ENCODE measurements around the gene SLIT3.

The SLIT3 gene

DNA sequence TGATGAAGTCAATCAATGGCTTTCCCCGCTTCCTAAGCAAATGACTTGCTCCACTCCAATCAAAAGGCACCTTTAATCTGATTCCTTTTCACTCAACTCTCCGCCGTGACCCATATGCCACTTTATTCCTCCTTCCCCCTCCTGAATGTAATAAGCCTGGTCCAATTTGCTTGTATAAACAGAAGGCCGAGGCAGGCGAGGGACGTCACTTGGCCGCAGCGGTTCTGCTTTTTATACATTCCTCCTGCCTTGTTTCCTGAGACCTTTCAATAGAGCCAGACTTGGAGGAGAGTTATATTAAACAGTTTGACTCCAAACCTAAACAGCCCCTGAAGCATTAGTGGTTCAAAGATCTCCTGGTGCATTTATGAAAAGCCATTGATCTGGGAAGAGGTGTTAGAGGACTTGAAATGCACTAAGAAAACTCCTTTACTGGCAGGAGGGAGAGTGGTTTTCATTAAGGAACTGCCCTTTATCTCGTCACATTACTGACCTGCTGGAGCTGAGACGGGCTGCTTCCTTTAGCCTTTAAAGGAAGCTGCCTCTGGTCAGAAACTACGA is 273.4 kb downstream of the SLIT3 start:
- H3K36me3 Mint-ChIP-seq, result no peaks in the 10 kb centered on the region

DNA sequence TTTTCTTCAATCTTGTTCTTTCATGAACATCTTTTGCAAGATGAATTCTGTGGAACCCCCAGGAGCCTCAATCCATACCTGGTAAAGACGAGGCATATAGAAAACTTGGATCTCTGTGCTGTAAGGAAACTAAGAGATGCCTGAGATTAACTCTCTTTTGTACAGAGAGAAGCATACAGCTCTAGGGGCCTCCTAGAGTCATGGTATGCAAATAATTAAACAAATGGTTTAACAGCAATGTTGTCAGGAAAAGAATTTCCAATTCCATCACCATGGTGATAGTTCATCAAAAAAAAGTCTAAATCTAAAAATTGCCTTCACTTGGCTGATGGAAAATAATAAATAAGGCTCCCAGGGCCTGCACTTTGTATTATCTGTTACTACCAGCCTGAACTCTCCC is 275.4 kb downstream of the SLIT3 start:
- Mint-ChIP-seq H3K27ac (no peak overlapping the region), H3K4me1 (no peaks in the 10 kb centered on the region), H3K4me3 (no peak overlapping the region), H3K9me3 (no peaks in the 10 kb centered on the region), H3K36me3 (no peaks in the 10 kb centered on the region), H3K27me3 (peaks cover 8% of the 10 kb centered on the region)
- CTCF ChIA-PET, result no interaction called here
- DNase-seq, result no peak

More for the DNA sequence above, 273.4 kb downstream of the SLIT3 start:
- CTCF ChIA-PET, result no interaction called here
- H3K4me1 Mint-ChIP-seq, result no peaks in the 10 kb centered on the region
- no peak overlapping the region for H3K27ac Mint-ChIP-seq
- H3K4me3 Mint-ChIP-seq, result no peak overlapping the region
- no peak for DNase-seq
- H3K27me3 Mint-ChIP-seq, result peaks cover 8% of the 10 kb centered on the region
- no peaks in the 10 kb centered on the region for H3K9me3 Mint-ChIP-seq

DNA sequence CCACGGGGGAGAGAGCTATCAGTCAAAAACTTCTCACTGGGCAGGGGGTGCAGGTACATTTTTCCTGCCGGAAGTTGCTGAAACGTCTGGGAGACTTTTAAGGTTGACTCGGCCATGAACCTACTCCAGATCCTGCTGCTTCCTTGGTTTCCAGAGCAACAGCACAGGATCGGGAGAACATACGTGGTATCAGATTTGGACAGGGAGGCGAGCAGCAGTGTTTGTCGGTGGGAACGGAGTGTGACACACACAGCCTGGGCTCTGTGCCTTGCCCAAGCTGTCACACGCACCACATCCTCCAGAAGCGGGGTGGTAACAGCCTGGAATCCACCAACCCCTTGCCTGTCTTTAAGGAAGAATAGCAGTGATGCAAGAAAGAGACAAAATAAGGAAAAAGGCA is 276.5 kb downstream of the SLIT3 start:
- H3K4me1 Mint-ChIP-seq, result no peaks in the 10 kb centered on the region
- CTCF ChIA-PET, result no interaction called here

GRCh38 chr5:169022718-169023117 is 278.2 kb downstream of the SLIT3 start:
- Mint-ChIP-seq H3K27me3 (peaks cover 12% of the 10 kb centered on the region), H3K9me3 (no peaks in the 10 kb centered on the region), H3K27ac (no peak overlapping the region), H3K4me1 (no peaks in the 10 kb centered on the region), H3K36me3 (no peaks in the 10 kb centered on the region), H3K4me3 (no peak overlapping the region)
- CTCF ChIA-PET, result no interaction called here
- DNase-seq, result no peak

More for the DNA sequence above, 276.5 kb downstream of the SLIT3 start:
- no peaks in the 10 kb centered on the region for H3K36me3 Mint-ChIP-seq
- DNase-seq, result no peak
- H3K27me3 Mint-ChIP-seq, result peaks cover 8% of the 10 kb centered on the region
- H3K27ac Mint-ChIP-seq, result no peak overlapping the region
- no peaks in the 10 kb centered on the region for H3K9me3 Mint-ChIP-seq
- no peak overlapping the region for H3K4me3 Mint-ChIP-seq

- Mint-ChIP-seq H3K27me3 (peaks cover 9% of the 10 kb centered on the region), H3K9me3 (no peaks in the 10 kb centered on the region), H3K4me3 (no peak overlapping the region), H3K27ac (no peak overlapping the region), H3K4me1 (no peaks in the 10 kb centered on the region), H3K36me3 (no peaks in the 10 kb centered on the region)
- DNase-seq, result no peak
- CTCF ChIA-PET, result no interaction called here
These were observed 280.8 kb downstream of the SLIT3 start for GRCh38 chr5:169020102-169020501.

DNA sequence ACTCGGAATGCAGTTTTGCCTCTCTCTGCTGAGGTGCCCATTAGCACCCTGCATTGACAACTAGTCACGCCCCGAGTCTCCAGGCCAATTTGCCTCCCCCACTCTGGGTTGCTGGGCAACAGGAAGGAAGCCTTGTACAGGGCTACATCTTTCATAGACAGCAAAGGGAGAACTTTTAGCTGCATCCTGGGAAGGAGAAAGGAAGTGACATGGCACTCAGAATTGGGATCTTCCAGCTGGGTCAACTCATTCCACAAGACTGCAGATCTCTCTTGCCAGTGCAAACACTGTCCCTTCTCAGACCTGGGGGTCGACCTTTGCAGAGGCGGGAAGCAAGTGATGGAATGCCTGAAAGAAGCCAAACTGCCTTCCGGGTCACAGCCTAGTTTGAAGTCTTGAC is 282.0 kb downstream of the SLIT3 start:
- H3K27me3 Mint-ChIP-seq, result peaks cover 4% of the 10 kb centered on the region
- H3K4me3 Mint-ChIP-seq, result no peak overlapping the region
- DNase-seq, result no peak
- no peaks in the 10 kb centered on the region for H3K9me3 Mint-ChIP-seq
- H3K27ac Mint-ChIP-seq, result no peak overlapping the region
- H3K36me3 Mint-ChIP-seq, result no peaks in the 10 kb centered on the region
- CTCF ChIA-PET, result no interaction called here
- no peaks in the 10 kb centered on the region for H3K4me1 Mint-ChIP-seq

- H3K27me3 Mint-ChIP-seq, result peaks cover 4% of the 10 kb centered on the region
- H3K27ac Mint-ChIP-seq, result no peak overlapping the region
- no peak overlapping the region for H3K4me3 Mint-ChIP-seq
- no peak for DNase-seq
- H3K4me1 Mint-ChIP-seq, result no peaks in the 10 kb centered on the region
- CTCF ChIA-PET, result no interaction called here
- no peaks in the 10 kb centered on the region for H3K9me3 Mint-ChIP-seq
- H3K36me3 Mint-ChIP-seq, result no peaks in the 10 kb centered on the region
These were observed 284.9 kb downstream of the SLIT3 start for GRCh38 chr5:169015991-169016390.

- Mint-ChIP-seq H3K27ac (no peak overlapping the region), H3K4me1 (no peaks in the 10 kb centered on the region), H3K27me3 (peaks cover 8% of the 10 kb centered on the region), H3K4me3 (no peak overlapping the region), H3K9me3 (no peaks in the 10 kb centered on the region), H3K36me3 (no peaks in the 10 kb centered on the region)
- DNase-seq, result no peak
- CTCF ChIA-PET, result no interaction called here
These were observed 287.1 kb downstream of the SLIT3 start for GRCh38 chr5:169013846-169014245.

GRCh38 chr5:169013208-169013728 is 287.7 kb downstream of the SLIT3 start:
- Mint-ChIP-seq H3K27me3 (peaks cover 5% of the 10 kb centered on the region), H3K27ac (no peak overlapping the region), H3K4me1 (no peaks in the 10 kb centered on the region), H3K36me3 (no peaks in the 10 kb centered on the region), H3K9me3 (no peaks in the 10 kb centered on the region), H3K4me3 (no peak overlapping the region)
- DNase-seq, result no peak
- CTCF ChIA-PET, result no interaction called here

DNA sequence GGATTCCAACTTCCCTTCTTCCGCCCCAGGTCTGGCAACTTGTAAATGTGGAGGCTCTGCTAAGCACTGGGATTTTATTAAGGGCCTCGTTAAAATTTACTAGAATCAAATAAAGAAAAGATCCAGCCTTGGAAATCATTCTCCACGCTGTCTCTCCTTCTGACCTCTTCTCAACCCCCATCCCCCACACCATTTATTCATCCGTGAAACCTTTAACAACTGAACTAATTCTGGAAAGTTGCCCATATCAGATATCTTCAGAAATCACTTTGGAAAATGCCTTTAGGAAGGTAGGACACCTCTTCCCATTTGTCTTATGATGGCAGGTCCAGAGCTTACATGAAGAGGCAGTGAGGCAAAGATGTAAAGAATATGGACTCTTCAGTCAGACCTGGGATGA is 288.5 kb downstream of the SLIT3 start:
- Mint-ChIP-seq H3K4me1 (no peaks in the 10 kb centered on the region), H3K9me3 (no peaks in the 10 kb centered on the region), H3K36me3 (no peaks in the 10 kb centered on the region), H3K4me3 (no peak overlapping the region), H3K27me3 (peaks cover 5% of the 10 kb centered on the region), H3K27ac (no peak overlapping the region)
- DNase-seq, result no peak
- CTCF ChIA-PET, result no interaction called here

DNA sequence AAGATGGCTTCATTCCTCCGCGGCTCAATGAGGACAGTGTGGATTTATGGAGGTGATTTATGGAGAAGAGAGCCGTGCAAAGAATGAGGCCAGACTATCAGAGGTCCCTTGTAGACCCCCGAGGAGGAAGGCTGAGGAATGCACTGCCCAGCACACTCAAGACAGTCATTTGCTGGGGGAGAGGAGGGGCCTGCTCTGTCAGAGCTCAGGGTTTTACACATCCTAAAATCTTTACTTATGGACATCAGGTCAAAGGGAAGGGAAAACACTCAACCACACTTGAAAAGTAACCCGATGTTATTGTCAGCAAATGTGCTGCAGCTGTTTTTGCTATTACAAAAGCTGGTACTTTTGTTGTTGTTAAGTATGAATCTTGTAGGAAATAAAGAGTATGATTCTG is 289.5 kb downstream of the SLIT3 start:
- Mint-ChIP-seq H3K36me3 (no peaks in the 10 kb centered on the region), H3K4me1 (no peaks in the 10 kb centered on the region), H3K9me3 (no peaks in the 10 kb centered on the region), H3K4me3 (no peak overlapping the region), H3K27ac (no peak overlapping the region), H3K27me3 (peaks cover 5% of the 10 kb centered on the region)
- no peak for DNase-seq
- CTCF ChIA-PET, result no interaction called here

DNA sequence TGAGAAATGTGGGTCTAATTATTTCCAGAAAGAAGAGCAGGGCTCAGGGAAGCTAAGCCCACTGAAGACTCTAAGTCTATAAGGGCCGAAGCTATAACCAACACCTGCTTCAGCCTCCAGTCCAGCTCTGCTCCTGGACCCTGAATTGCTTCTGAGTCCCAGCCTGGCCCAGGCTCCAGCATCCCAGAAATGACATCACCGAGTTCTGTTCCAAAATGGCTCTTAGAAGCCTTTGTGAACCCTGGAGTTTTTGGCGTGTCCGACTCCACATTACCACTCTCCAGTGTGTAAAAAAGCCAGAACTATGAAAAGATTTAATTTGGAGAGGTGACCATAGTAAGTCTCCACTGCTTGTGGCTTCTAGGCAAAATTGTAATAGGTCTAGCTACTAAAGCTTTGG is 289.9 kb downstream of the SLIT3 start:
- no peak overlapping the region for H3K4me3 Mint-ChIP-seq
- no peak for DNase-seq
- CTCF ChIA-PET, result no interaction called here
- no peaks in the 10 kb centered on the region for H3K4me1 Mint-ChIP-seq
- H3K27ac Mint-ChIP-seq, result no peak overlapping the region
- no peaks in the 10 kb centered on the region for H3K9me3 Mint-ChIP-seq
- H3K27me3 Mint-ChIP-seq, result peaks cover 5% of the 10 kb centered on the region
- no peaks in the 10 kb centered on the region for H3K36me3 Mint-ChIP-seq

GRCh38 chr5:169009123-169009522 is 291.8 kb downstream of the SLIT3 start:
- Mint-ChIP-seq H3K9me3 (no peaks in the 10 kb centered on the region), H3K4me1 (no peaks in the 10 kb centered on the region), H3K27ac (no peak overlapping the region), H3K27me3 (peaks cover 5% of the 10 kb centered on the region), H3K4me3 (no peak overlapping the region), H3K36me3 (no peaks in the 10 kb centered on the region)
- CTCF ChIA-PET, result no interaction called here
- no peak for DNase-seq

GRCh38 chr5:169006842-169007790 is 293.8 kb downstream of the SLIT3 start:
- Mint-ChIP-seq H3K27me3 (peaks cover 8% of the 10 kb centered on the region), H3K9me3 (no peaks in the 10 kb centered on the region), H3K27ac (no peak overlapping the region), H3K36me3 (no peaks in the 10 kb centered on the region), H3K4me3 (no peak overlapping the region), H3K4me1 (no peaks in the 10 kb centered on the region)
- no peak for DNase-seq
- CTCF ChIA-PET, result no interaction called here

GRCh38 chr5:169004551-169004950 is 296.4 kb downstream of the SLIT3 start:
- H3K4me3 Mint-ChIP-seq, result no peak overlapping the region
- no peaks in the 10 kb centered on the region for H3K4me1 Mint-ChIP-seq
- no peaks in the 10 kb centered on the region for H3K9me3 Mint-ChIP-seq
- no peaks in the 10 kb centered on the region for H3K36me3 Mint-ChIP-seq
- H3K27me3 Mint-ChIP-seq, result peaks cover 8% of the 10 kb centered on the region
- DNase-seq, result no peak
- H3K27ac Mint-ChIP-seq, result no peak overlapping the region
- CTCF ChIA-PET, result no interaction called here

Measured in activated naive CD4-positive, alpha-beta T cell treated with anti-CD3 and anti-CD28 coated beads, Interleukin-2, amount 10 ng/mL, durations not matched to agents 7 days and 5 days (primary cell).